Endothelial cell (in vitro differentiated cells): ENCODE results near the gene DCUN1D3. TPM values are rescaled to one million over a fixed set of nuclear protein-coding genes. Genes with fewer than 3 reads are reported as not detected.

Source experiments
- DNase-seq: peaks from one replicate; pipeline ENCODE4 v3.0.0; 2021; ENCODE audit warnings: low spot score
- H3K27ac Mint-ChIP-seq: one replicate; pipeline ENCODE4 v1.8.0; 2021; ENCODE audit warnings: mixed read lengths, inconsistent platforms; ENCODE audit not compliant: unreplicated experiment
- H3K27me3 Mint-ChIP-seq: one replicate; pipeline ENCODE4 v1.8.0; 2021; ENCODE audit warnings: mild to moderate bottlenecking, moderate library complexity, mixed read lengths, inconsistent platforms; ENCODE audit not compliant: unreplicated experiment
- H3K36me3 Mint-ChIP-seq: one replicate; pipeline ENCODE4 v1.8.0; 2021; ENCODE audit warnings: mild to moderate bottlenecking, low read depth, mixed read lengths, inconsistent platforms; ENCODE audit not compliant: unreplicated experiment
- H3K4me1 Mint-ChIP-seq: one replicate; pipeline ENCODE4 v1.8.0; 2021; ENCODE audit warnings: mild to moderate bottlenecking, mixed read lengths, inconsistent platforms; ENCODE audit not compliant: unreplicated experiment
- H3K4me3 Mint-ChIP-seq: one replicate; pipeline ENCODE4 v1.8.0; 2021; ENCODE audit warnings: mild to moderate bottlenecking, mixed read lengths, inconsistent platforms; ENCODE audit not compliant: unreplicated experiment
- H3K9me3 Mint-ChIP-seq: one replicate; pipeline ENCODE4 v1.8.0; 2021; ENCODE audit warnings: mixed read lengths, inconsistent platforms; ENCODE audit not compliant: unreplicated experiment
- total RNA-seq: library from RNA; stranded (reverse); fragmentation: NEBNext Ultra II Directional; extraction: Animal tissue kit (Norgen Biotek cat#: 25700); gene quantifications from one replicate; pipeline ENCODE4 v1.2.1, GENCODE V29; 2021; ENCODE audit not compliant: unreplicated experiment
- TF ChIP-seq, protein P1 (sequence below): fragments of 200-600 bp; sonication (generic); IDR thresholded peaks from one replicate; pipeline ENCODE4 v1.5.0; 2021; ENCODE audit warnings: antibody characterized with exemption; ENCODE audit not compliant: unreplicated experiment

The DCUN1D3 gene
- total RNA-seq, 1 donor from 2014 or later = 17.2 TPM

DNA sequence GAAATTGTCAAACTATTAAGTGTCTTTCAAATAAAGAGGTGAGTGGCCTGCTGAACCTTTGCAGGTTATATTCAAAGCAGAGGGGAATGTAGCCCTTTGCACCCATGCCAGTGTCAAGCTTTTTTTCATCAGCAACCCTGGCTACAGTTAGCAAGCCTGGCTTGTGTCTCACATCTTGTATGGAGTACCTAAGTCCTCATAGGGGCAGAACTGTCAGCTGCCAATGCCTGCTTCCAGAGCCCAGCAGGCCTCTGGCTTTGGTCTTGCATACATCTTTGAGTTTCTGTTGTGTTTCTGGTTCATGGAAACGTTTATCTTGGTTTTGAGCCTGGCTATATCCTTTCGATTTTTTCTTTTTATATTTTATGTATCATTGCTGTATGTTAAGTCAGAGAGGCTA is 67.1 kb downstream of the DCUN1D3 start:
- no peak for DNase-seq
- Mint-ChIP-seq H3K36me3 (peaks cover 16% of the 10 kb centered on the region), H3K4me3 (no peak overlapping the region), H3K4me1 (no peaks in the 10 kb centered on the region), H3K27ac (no peak overlapping the region), H3K9me3 (no peaks in the 10 kb centered on the region), H3K27me3 (no peaks in the 10 kb centered on the region)
- TF ChIP-seq, protein P1, sequence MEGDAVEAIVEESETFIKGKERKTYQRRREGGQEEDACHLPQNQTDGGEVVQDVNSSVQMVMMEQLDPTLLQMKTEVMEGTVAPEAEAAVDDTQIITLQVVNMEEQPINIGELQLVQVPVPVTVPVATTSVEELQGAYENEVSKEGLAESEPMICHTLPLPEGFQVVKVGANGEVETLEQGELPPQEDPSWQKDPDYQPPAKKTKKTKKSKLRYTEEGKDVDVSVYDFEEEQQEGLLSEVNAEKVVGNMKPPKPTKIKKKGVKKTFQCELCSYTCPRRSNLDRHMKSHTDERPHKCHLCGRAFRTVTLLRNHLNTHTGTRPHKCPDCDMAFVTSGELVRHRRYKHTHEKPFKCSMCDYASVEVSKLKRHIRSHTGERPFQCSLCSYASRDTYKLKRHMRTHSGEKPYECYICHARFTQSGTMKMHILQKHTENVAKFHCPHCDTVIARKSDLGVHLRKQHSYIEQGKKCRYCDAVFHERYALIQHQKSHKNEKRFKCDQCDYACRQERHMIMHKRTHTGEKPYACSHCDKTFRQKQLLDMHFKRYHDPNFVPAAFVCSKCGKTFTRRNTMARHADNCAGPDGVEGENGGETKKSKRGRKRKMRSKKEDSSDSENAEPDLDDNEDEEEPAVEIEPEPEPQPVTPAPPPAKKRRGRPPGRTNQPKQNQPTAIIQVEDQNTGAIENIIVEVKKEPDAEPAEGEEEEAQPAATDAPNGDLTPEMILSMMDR = no peak

GRCh38 chr16:20830372-20830771 is 69.8 kb downstream of the DCUN1D3 start:
- TF ChIP-seq, protein P1 = no peak
- Mint-ChIP-seq H3K4me1 (no peaks in the 10 kb centered on the region), H3K9me3 (no peaks in the 10 kb centered on the region), H3K36me3 (no peaks in the 10 kb centered on the region), H3K27me3 (no peaks in the 10 kb centered on the region), H3K4me3 (no peak overlapping the region), H3K27ac (no peak overlapping the region)
- DNase-seq = no peak

- Mint-ChIP-seq H3K36me3 (no peaks in the 10 kb centered on the region), H3K4me3 (no peak overlapping the region), H3K9me3 (no peaks in the 10 kb centered on the region), H3K4me1 (no peaks in the 10 kb centered on the region), H3K27me3 (no peaks in the 10 kb centered on the region), H3K27ac (no peak overlapping the region)
- TF ChIP-seq, protein P1 = no peak
- no peak for DNase-seq
Observed at GRCh38 chr16:20829536-20829935, 70.6 kb downstream of the DCUN1D3 start.

- TF ChIP-seq, protein P1 = no peak
- H3K36me3 Mint-ChIP-seq = no peaks in the 10 kb centered on the region
- H3K27ac Mint-ChIP-seq = no peak overlapping the region
- no peak overlapping the region for H3K4me3 Mint-ChIP-seq
- H3K9me3 Mint-ChIP-seq = no peaks in the 10 kb centered on the region
- H3K27me3 Mint-ChIP-seq = no peaks in the 10 kb centered on the region
- no peak for DNase-seq
- no peaks in the 10 kb centered on the region for H3K4me1 Mint-ChIP-seq
Observed at GRCh38 chr16:20826039-20826566, 74.1 kb downstream of the DCUN1D3 start.

DNA sequence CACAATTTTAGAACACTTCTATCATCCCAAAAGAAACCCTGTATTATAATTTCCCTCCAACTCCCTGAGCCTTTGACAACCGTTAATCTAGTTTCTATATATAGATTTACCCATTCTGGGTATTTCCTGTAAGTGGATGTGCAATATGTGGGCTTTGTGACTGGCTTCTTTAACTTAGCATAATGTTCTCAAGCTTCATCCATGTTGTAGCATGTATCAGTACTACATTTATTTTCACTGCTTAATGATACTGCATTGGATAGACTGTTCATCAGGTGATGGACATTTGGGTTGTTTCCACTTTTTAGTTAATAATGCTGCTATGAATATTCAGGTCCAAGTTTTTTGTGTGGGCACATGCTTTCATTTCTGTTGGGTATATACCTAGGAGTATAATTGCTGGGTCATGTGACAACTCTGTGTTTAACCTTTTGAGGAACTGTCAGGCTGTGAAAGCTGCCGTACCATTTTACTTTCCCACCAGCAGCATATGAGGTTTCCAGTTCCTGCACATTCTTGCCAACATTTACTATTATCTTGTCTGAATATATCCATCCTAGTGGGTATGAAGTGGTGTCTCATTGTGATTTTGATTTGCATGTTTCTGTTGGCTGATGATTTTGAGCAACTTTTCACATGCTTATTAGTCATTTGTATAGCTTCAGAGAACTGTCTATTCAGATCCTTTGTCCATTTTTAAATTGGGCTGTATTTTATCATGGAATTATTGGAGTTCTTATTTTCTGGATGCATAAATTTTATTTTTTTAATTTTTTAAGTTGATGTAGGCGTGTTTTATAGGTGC is 77.4 kb downstream of the DCUN1D3 start:
- DNase-seq = no peak
- H3K27ac Mint-ChIP-seq = no peak overlapping the region
- TF ChIP-seq, protein P1 = no peak
- H3K36me3 Mint-ChIP-seq = peaks cover 4% of the 10 kb centered on the region
- no peaks in the 10 kb centered on the region for H3K4me1 Mint-ChIP-seq
- no peaks in the 10 kb centered on the region for H3K27me3 Mint-ChIP-seq
- no peaks in the 10 kb centered on the region for H3K9me3 Mint-ChIP-seq
- H3K4me3 Mint-ChIP-seq = no peak overlapping the region
